OCI-LY1 (cell line): ENCODE measurements around the gene MECP2.

Source experiments
- EZH2 ChIP-seq: fragments of 200-600 bp; sonication (generic), shearing (Covaris generic); IDR thresholded peaks from 2 replicates; pipeline ENCODE4 v1.8.0; 2017; ENCODE audit warnings: borderline replicate concordance, mixed run types, mild to moderate bottlenecking, antibody characterized with exemption, low read length, moderate library complexity, mixed read lengths
- TF ChIP-seq, protein P1 (sequence below): fragments of 200-600 bp; sonication (generic), shearing (Covaris generic); IDR thresholded peaks from 2 replicates; pipeline ENCODE4 v1.5.1; 2017; ENCODE audit warnings: mild to moderate bottlenecking, antibody characterized with exemption, low read length, moderate library complexity, mixed read lengths

DNA sequence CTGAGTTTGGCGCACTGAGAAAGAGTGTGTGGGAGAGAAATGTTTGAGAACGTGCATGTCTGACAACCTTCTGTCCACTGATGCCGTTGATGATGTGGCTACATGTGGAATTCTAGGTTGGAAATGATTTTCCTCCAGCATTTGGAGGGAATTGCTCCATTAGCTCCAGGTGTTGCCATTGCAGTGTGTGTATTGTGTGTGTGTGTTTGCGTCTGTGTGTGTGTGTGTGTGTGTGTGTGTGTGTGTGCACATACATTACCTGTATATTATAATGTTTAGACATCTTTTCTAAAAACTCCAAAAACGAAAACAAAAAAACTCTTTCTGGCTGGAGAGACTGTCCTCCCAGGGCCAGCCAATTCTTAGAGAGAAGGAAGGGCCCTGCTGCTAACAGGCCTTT is 18.2 kb upstream of the MECP2 start:
- TF ChIP-seq, protein P1, sequence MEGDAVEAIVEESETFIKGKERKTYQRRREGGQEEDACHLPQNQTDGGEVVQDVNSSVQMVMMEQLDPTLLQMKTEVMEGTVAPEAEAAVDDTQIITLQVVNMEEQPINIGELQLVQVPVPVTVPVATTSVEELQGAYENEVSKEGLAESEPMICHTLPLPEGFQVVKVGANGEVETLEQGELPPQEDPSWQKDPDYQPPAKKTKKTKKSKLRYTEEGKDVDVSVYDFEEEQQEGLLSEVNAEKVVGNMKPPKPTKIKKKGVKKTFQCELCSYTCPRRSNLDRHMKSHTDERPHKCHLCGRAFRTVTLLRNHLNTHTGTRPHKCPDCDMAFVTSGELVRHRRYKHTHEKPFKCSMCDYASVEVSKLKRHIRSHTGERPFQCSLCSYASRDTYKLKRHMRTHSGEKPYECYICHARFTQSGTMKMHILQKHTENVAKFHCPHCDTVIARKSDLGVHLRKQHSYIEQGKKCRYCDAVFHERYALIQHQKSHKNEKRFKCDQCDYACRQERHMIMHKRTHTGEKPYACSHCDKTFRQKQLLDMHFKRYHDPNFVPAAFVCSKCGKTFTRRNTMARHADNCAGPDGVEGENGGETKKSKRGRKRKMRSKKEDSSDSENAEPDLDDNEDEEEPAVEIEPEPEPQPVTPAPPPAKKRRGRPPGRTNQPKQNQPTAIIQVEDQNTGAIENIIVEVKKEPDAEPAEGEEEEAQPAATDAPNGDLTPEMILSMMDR, result no peak
- no peak for TF ChIP-seq EZH2
